GM20431 (cell line): ENCODE results near the gene CSMD2.

Experiments
- in situ Hi-C: fragments of 300-500 bp; cut with MseI, MboI; formaldehyde crosslinking; loops from one replicate; pipeline ENCODE4 v1.15.0; 2020; ENCODE audit warnings: low sequenced_read_pairs; ENCODE audit not compliant: unreplicated experiment

Gene CSMD2

GRCh38 chr1:33928251-33928650 is 236.8 kb downstream of the CSMD2 start:
- in situ Hi-C loops = no loop called here

- in situ Hi-C loops = no loop called here
These were observed 237.3 kb downstream of the CSMD2 start for GRCh38 chr1:33927721-33928120.

GRCh38 chr1:33925586-33925985 is 239.4 kb downstream of the CSMD2 start:
- in situ Hi-C loops = no loop called here

GRCh38 chr1:33921281-33921680 is 243.7 kb downstream of the CSMD2 start:
- in situ Hi-C loops = no loop called here

- in situ Hi-C loops = no loop called here
These were observed 246.7 kb downstream of the CSMD2 start for GRCh38 chr1:33918368-33918767.

- in situ Hi-C loops = no loop called here
These were observed 248.2 kb downstream of the CSMD2 start for GRCh38 chr1:33916786-33917185.

GRCh38 chr1:33914531-33914930 is 250.5 kb downstream of the CSMD2 start:
- in situ Hi-C loops = no loop called here

- in situ Hi-C loops = no loop called here
These were observed 256.6 kb downstream of the CSMD2 start for GRCh38 chr1:33908324-33908956.

GRCh38 chr1:33906156-33906555 is 258.9 kb downstream of the CSMD2 start:
- in situ Hi-C loops = no loop called here

GRCh38 chr1:33905241-33905640 is 259.8 kb downstream of the CSMD2 start:
- in situ Hi-C loops = no loop called here

GRCh38 chr1:33903210-33903589 is 261.8 kb downstream of the CSMD2 start:
- in situ Hi-C loops = no loop called here

GRCh38 chr1:33902486-33903209 is 262.4 kb downstream of the CSMD2 start:
- in situ Hi-C loops = no loop called here

GRCh38 chr1:33899746-33900145 is 265.3 kb downstream of the CSMD2 start:
- in situ Hi-C loops = no loop called here

GRCh38 chr1:33898881-33899280 is 266.1 kb downstream of the CSMD2 start:
- in situ Hi-C loops = no loop called here

GRCh38 chr1:33898406-33898805 is 266.6 kb downstream of the CSMD2 start:
- in situ Hi-C loops = no loop called here

GRCh38 chr1:33897092-33897725 is 267.8 kb downstream of the CSMD2 start:
- in situ Hi-C loops = no loop called here

GRCh38 chr1:33895976-33896375 is 269.1 kb downstream of the CSMD2 start:
- in situ Hi-C loops = no loop called here

- in situ Hi-C loops = no loop called here
These were observed 269.6 kb downstream of the CSMD2 start for GRCh38 chr1:33895396-33895795.

- in situ Hi-C loops = no loop called here
These were observed 271.7 kb downstream of the CSMD2 start for GRCh38 chr1:33893147-33893830.

GRCh38 chr1:33886496-33886895 is 278.5 kb downstream of the CSMD2 start:
- in situ Hi-C loops = no loop called here

GRCh38 chr1:33880305-33880704 is 284.7 kb downstream of the CSMD2 start:
- in situ Hi-C loops = no loop called here
